HG02840 (cell line): ENCODE measurements around the gene DIP2B.
"Not testable (repeated sequence)": the region's sequence is repeated elsewhere in the genome, so short reads cannot be mapped to it uniquely, and the experiment has no call there.

Experiments used
- ATAC-seq: cut with Tn5 transposase; IDR thresholded peaks from one replicate; pipeline ENCODE4 v1.9.1; 2021; ENCODE audit warnings: mild to moderate bottlenecking, moderate library complexity, moderate number of reproducible peaks; ENCODE audit not compliant: unreplicated experiment, low FRiP score

DIP2B gene, protein sequence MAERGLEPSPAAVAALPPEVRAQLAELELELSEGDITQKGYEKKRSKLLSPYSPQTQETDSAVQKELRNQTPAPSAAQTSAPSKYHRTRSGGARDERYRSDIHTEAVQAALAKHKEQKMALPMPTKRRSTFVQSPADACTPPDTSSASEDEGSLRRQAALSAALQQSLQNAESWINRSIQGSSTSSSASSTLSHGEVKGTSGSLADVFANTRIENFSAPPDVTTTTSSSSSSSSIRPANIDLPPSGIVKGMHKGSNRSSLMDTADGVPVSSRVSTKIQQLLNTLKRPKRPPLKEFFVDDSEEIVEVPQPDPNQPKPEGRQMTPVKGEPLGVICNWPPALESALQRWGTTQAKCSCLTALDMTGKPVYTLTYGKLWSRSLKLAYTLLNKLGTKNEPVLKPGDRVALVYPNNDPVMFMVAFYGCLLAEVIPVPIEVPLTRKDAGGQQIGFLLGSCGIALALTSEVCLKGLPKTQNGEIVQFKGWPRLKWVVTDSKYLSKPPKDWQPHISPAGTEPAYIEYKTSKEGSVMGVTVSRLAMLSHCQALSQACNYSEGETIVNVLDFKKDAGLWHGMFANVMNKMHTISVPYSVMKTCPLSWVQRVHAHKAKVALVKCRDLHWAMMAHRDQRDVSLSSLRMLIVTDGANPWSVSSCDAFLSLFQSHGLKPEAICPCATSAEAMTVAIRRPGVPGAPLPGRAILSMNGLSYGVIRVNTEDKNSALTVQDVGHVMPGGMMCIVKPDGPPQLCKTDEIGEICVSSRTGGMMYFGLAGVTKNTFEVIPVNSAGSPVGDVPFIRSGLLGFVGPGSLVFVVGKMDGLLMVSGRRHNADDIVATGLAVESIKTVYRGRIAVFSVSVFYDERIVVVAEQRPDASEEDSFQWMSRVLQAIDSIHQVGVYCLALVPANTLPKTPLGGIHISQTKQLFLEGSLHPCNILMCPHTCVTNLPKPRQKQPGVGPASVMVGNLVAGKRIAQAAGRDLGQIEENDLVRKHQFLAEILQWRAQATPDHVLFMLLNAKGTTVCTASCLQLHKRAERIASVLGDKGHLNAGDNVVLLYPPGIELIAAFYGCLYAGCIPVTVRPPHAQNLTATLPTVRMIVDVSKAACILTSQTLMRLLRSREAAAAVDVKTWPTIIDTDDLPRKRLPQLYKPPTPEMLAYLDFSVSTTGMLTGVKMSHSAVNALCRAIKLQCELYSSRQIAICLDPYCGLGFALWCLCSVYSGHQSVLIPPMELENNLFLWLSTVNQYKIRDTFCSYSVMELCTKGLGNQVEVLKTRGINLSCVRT (N-terminal part only)

DNA sequence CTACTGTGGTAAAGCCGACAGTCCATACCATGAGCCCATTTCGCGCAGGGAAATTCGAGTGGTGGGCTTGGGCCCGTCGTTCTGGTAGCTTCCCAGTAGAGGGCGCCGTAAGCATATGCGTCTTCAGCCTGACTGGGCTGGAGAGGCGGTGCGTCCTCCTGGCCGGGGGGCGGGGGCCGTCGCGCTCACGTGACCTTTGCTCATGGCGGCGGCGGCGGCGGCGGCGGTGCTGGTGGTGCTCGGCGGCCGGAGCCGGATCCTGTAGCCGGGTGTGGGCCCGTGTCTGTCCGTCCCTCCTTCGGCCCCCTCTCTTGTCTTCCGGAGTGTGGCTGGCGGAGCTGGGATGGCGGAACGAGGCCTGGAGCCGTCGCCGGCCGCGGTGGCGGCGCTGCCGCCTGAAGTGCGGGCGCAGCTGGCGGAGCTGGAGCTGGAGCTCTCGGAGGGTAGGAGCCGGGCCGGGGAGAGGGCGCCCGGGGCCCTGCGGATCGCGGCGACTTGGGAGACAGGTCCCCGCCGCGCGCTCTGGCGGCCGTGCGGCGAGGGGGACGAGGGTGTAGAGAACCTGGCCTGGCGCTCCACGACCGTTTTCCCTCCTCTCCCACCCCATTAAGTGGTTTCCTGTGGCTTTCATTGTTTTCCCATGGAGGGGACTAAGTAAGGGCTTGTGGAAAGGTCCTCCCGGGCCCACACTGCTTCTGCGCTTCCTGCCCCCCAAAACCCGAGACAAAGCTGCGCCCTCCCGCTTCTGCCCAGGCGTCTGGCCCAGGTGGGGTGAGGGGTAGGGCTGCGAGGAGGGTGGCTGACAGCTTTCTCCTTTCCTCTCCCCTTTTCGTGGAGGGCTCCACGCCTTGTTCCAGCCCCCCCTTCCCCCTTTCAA lies at the start of gene DIP2B:
DIP2B (plus strand) TSS at position 188 of the 877 bp plus-strand sequence; CDS start at position 344, 156 bp downstream.
- peak; percentile 81 for ATAC-seq

DNA sequence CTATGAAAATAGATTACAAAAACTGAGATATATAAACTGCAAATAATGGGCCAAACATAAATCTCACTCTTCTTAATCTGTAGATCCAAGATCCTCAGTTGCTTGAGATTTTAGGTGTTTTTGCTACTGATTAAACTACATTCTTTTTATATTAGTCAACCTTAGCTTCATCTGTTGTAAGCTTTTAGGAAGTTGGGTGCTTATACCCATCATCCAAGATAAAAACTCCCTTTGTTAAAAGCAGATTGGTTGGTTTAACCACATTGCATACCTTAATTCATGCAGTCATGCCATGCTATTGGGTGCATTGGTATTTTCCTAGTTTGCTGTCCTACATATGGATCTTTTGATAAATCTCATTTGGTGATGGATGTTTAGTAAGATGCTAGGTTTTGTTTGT lies 46.2 kb upstream of the DIP2B start:
- ATAC-seq = no peak

DNA sequence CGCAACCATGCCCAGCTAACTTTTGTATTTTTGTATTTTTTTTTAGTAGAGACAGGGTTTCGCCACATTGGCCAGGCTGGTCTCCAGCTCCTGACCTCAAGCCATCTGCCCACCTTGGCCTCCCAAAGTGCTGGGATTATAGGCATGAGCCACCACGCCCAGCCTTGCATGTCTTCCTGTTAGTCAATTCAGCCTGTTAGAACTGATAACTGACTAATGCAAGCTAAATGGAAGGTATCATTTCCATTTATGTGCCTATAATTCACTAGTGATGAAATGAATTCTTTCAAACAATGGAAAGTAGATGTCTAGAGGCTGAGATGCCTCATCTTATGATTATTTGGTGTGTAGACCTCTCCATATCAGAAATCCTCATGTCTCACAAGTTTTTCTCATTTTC lies 37.3 kb upstream of the DIP2B start:
- ATAC-seq = no peak

DNA sequence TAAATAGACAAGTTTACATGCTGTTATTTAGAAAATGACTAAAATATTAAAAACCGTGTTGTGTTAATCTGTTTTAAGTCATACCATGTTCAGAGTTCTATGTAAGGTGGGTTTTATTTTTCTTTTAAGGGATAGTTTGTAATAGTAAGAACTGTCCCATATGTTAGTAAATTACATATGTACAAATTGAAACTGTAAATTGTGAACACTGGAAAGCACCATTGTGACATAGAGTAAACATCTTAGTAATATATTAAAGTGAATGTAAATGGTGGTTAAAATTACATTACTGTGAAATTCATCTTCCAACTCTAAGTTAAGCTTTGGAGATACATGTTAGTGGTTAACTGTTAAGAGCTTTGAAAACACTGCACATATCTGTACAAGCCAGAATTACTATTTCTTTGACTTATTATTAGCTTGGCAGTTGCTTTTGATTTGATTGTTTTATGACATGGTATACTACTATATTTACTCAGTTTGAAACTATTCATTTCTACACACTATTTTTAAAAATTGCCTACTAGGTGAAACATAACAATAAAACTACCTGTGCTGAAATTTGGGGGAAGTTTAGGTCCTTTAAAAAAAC lies 27.4 kb upstream of the DIP2B start:
- no peak for ATAC-seq

DNA sequence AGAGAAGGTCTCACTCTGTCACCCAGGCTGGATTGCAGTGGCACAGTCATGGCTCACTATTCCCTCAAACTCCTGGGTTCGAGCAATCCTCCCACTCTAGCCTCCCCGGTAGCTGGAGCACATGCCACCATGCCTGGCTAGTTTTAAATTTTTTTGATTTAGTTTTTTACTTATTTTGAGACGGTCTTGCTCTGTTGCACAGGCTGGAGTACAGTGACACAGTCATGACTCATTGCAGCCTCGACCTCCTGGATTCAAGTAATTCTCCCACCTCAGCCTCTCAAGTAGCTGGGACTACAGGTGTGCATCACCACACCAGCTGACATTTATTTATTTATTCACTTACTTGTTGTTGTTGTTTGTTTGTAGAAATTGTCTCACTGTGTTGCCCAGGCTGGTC lies 22.2 kb upstream of the DIP2B start:
- ATAC-seq = no peak

DNA sequence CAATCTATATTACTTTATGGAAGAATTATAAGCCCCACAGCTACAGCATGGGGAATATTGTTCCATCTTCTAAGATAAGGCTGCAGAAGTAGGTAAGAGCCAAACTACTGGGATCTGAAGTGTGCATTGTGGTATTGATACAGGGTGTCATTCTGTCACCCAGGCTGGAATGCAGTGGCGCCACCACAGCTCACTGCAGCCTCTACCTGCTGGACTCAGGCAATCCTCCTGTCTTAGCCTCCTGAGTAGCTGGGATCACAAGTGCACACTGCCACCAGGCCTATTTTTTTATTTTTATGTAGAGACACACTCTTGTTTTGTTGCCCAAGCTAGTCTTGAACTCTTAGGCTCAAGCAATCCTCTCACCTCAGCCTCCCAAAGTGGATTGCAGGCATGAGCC lies 21.3 kb upstream of the DIP2B start:
- no peak for ATAC-seq

DNA sequence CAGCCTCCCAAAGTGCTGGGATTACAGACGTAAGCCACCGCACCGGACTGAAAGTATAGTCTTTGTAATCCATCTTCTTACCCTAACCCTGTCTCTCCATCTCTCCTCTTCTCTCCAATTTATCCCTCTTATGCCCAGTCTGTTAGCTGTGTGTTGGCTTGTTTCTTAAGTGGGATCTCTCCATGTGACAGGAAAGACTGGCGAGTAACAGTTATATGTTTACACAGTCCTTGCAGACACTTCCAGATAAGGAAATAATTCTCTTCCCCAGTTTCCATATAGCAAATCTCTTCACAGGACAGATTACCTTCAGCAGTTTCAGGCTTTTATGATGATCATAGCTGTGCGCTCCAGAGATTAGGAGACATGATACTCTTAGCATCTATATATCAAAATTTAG lies 16.0 kb upstream of the DIP2B start:
- ATAC-seq = no peak

DNA sequence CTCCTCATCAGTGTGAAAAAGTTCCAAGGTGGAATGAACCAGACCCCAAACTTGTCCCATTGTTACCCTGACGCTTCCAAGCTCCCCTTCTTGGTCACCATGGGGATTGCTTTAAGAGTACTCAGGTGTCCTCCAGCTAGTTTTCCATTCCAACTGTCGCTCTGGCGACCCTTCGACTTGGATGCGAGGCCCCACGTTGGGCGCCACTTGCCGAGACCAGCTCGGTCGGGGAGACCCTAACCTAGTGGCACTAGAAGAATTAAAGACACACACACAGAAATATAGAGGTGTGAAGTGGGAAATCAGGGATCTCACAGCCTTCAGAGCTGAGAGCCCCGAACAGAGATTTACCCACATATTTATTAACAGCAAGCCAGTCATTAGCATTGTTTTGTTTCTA lies 6.7 kb upstream of the DIP2B start:
- not testable (repeated sequence) for ATAC-seq

DNA sequence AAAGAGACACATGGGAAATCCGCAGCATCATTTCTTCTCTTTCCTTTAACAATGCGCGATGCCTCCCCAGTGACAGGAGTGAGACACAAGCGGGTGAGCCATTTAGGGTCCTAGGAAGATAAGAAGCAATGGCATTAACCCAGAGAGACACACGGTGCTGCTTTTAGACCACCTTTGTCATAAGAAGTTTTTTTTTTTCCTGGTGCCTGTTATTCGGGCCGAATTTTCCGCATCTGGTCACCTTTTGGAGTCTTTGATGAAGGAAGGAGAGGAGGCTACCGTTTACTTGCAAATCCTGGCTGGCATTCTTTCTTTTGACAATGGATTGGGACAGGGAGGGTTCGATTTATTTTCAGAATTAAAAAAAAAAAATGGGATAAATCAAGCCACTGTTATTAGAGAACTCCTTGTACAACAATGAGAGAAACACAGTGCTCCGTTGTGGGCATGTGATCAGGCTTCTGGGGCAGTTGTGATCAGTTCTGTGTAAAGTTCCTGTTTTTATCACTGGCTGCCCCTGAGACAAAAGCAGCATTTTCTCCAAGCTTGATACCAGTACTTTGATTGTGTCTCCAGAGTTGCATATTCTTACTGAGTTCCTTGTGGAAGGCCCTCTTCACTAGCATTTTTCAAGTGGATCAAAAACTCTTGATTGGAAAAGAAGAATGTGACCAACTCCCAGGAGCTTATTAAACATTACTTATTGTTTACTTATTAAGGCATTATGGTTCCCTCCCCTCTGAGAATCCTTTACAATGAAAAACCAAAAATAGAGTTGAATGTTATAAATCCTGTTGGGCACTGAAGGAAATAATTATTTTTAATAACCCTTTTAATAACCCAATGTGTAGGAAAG lies 1.1 kb downstream of the DIP2B start:
- ATAC-seq = no peak

DNA sequence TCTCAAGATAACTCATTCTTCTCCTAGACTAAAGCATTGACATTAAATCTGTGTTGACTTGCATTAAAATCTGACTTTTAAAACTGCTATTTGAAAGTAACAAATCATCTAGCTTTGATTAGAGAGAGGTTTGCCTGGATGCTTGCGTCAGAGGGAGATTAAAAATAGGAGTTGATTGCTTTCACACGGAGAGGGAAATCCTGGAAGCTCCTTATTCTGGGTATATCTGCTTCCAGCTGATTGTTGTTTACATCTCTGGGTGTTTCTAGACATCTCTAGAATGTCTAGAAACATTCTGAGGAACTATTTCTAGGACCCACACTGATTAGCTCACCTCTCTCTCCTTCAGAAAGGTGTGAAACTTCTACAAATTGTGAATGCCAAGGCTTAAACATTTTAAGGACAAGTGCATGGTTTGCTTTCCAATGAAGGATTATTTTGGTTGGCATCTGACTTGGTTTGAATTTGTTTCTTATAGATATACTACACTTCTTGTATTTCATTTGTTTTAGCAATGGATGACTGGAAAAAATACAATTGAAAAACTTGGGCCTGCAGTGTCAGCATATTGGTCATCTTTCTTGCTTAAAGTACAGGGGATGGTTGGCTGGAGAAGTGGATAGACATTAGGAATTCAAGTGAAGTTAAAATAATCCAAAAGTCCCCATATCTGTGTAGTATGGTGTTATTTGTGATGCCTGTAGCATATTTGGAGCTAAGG lies 2.1 kb downstream of the DIP2B start:
- no peak for ATAC-seq

DNA sequence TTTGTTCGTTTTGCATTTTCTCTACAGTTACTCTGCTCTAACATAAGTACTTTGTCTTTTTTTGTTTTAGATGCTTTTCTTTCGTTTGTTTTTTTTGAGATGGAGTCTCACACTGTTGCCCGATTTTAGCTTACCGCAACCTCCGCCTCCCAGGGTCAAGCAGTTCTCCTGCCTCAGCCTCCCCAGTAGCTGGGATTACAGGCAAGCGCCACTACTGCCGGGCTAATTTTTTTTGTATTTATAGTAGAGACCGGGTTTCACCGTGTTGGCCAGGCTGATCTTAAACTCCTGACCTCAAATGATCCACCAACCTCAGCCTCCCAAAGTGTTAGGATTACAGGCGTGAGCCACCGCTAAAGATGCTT lies 2.7 kb downstream of the DIP2B start:
- no peak for ATAC-seq

DNA sequence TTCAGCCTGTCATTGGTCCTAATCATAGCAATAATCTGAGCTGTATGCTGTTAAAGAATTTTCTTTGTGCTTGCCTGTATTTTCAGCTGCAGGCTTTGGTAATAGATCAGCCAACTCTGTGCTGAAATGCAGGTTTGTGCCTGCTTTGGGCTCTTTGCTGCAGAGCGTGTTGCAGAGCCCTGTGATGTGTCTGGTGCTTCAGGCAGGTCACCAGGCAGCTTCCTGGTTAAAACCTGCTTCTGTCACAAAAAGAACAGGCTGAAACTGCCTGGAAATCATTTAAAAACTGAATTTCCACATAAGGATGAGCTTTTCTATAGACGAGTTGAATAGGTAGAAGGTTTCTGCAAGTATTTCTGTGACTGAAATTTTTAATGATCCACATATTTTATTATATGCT lies 3.1 kb downstream of the DIP2B start:
- no peak for ATAC-seq

DNA sequence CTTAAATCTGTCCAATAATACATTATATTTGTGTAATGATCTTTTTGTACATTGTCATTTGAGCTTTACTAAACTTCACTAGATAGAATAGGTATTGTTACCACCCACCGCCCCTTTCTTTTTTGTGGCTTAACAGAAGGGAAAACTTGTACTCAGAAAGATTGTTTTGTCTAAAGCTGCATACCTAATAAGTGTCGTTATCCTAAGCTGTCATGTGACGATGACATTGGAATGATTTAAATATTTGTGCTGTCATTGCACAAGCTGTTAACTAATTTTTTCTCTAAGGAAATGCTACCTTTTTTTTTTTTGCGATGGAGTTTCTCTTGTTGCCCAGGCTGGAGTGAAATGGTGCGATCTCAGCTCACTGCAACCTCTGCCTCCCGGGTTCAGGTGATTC lies 3.6 kb downstream of the DIP2B start:
- no peak for ATAC-seq

DNA sequence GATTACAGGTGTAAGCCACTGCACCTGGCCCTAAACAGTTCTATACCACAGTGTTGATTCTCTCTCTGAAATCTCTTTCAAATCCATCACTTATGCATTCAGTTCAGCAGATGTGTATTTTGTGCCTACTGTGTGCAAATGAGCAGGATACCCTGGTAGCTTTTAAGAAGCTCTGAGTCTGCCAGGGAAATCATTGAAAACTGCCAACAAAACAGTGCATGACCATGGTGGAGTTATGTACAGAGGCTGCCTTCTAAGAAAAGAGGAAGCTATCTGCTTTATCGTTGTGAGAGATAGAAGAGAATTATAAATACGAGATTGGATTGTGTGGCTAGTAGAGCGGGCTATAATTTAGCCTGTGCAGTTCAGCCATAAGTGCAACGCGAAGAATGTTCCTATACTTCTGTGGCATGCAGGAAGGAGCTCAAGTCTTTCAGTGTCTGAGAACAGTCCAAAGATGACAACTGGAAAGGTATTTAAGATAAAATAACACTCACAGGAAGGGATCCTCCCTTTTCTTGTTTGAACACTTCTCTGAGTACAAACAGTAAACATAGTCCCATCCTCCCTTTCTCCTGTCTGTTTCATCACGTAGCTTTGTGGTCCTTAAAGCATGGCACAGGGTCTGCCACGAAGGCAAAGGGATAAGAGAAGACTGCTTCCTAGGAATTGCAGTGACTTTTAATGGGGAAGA lies 4.3 kb downstream of the DIP2B start:
- no peak for ATAC-seq

DNA sequence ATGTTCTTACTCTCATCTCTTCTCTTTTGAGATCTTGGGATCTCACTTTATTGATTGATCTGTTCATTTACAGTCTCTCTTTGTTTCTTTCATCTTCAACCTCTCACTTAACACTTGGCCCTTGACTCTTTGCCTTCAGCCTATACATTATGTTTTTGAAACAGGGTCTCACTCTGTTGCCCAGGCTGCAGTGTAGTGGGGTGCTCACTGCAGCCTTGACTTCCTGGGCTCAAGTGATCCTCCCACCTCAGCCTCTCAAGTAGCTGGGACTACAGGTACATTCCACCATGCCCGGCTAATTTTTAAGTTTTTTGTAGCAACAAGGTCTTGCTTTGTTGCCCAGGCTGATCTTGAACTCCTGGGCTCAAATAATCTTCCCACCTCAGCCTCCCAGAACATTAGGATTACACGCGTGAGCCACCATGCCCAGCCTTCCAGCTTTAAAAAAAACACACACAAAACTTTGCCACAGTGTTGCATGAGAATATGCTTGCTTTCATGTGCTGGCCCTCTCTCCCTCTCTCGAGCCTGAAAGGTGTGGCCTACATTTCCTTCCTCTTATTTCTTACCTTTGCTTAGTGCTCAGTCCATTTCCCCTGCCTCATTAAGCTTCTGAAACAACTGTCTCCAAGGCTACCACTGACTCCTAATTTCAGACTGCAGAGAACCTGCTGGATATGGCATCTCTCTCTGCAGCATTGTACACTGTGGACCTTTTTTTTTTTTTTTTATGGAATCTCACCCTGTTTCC lies 9.9 kb downstream of the DIP2B start:
- ATAC-seq = no peak

DNA sequence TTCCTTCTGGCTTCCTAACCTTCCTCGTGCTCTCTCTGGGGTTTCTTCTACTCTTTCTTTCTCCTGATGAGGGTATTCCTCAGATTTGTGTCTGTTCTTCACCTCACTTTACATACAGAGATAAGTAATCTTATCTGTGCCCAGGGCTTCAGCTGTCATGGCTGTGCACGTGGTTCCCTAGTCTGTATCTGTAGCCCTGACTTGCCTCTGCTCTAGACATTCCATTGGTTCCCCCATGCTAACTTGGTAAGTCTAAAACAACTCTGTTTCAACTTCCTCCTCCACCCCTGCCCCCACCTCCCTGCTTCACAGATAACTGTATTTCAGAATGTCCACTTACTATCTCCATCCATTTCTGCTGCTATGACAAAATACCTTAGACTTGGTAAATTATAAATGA lies 10.8 kb downstream of the DIP2B start:
- no peak for ATAC-seq
